ACHN (cell line): Measurements from ENCODE around the gene ADAMTSL4.

Experiments used
- DNase-seq: peaks from one replicate; pipeline ENCODE4 v3.0.0-alpha.2; 2015
- in situ Hi-C: cut with HindIII; loops from 2 replicates; pipeline ENCODE4 v1.10.0; 2017; ENCODE audit warnings: low sequenced_read_pairs, low pct_ligation_motif_present, low pct_unique_long_range_greater_than_20kb

Gene ADAMTSL4

DNA sequence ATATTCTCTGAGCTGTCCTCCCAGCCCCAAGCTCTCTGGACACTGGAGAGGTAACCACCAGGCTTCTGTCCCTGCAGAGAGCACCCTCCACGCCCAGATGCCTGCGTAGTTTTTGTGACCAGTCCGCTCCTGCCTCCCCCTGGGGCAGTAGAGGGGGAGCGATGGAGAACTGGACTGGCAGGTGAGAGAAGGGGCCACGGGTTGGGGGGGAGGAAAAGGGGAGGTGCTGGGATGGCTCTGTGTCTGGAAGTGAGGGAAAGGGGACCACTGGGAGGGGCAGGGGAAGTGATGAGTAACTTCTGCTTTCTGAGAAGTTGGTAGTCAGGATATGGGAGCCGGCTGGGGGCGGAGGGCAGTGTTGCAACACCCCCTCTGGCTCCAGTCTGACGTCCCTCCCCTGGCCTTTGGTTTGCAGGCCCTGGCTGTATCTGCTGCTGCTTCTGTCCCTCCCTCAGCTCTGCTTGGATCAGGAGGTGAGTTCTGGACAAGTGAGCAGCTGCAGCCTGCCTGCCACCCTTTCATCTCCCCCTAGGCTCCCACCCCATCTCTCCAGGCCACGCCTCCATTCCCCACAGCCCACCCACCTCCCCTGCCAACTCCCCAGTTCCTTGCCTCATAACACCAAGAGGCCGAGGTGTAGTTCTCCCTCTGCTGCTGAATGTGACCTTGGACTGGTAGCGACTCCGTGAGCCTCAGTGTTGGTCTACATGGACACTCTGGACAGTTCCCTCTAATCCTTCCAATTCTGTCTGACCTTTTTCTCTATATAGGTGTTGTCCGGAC, 3.1 kb downstream of the ADAMTSL4 start:
- no peak for DNase-seq
- in situ Hi-C loops, result no loop called here

DNA sequence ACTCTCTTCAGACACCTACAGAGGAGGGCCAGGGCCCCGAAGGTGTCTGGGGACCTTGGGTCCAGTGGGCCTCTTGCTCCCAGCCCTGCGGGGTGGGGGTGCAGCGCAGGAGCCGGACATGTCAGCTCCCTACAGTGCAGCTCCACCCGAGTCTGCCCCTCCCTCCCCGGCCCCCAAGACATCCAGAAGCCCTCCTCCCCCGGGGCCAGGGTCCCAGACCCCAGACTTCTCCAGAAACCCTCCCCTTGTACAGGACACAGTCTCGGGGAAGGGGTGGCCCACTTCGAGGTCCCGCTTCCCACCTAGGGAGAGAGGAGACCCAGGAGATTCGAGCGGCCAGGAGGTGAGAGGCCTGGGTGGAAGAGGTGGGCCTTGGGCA, 3.7 kb downstream of the ADAMTSL4 start:
- in situ Hi-C loops, result no loop called here
- no peak for DNase-seq

DNA sequence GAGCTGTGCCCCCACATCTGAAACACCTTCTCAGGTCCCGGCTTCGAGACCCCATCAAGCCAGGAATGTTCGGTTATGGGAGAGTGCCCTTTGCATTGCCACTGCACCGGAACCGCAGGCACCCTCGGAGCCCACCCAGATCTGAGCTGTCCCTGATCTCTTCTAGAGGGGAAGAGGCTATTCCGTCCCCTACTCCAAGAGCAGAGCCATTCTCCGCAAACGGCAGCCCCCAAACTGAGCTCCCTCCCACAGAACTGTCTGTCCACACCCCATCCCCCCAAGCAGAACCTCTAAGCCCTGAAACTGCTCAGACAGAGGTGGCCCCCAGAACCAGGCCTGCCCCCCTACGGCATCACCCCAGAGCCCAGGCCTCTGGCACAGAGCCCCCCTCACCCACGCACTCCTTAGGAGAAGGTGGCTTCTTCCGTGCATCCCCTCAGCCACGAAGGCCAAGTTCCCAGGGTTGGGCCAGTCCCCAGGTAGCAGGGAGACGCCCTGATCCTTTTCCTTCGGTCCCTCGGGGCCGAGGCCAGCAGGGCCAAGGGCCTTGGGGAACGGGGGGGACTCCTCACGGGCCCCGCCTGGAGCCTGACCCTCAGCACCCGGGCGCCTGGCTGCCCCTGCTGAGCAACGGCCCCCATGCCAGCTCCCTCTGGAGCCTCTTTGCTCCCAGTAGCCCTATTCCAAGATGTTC, 4.3 kb downstream of the ADAMTSL4 start:
- in situ Hi-C loops, result no loop called here
- DNase-seq, result no peak

DNA sequence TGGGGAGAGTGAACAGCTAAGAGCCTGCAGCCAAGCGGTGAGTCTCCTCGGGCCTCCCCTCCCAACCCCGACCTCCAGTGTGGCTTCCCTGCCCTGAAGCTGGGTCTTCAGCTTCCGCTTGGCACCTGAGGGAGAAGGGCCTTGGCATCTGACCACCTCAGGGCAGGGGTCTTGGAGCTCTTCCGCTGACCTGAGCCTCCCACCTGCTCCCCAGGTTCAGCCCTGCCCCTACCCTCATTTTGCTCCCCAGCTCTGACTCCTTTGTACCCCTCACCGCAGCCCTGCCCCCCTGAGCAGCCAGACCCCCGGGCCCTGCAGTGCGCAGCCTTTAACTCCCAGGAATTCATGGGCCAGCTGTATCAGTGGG, 4.9 kb downstream of the ADAMTSL4 start:
- in situ Hi-C loops, result no loop called here
- no peak for DNase-seq

DNA sequence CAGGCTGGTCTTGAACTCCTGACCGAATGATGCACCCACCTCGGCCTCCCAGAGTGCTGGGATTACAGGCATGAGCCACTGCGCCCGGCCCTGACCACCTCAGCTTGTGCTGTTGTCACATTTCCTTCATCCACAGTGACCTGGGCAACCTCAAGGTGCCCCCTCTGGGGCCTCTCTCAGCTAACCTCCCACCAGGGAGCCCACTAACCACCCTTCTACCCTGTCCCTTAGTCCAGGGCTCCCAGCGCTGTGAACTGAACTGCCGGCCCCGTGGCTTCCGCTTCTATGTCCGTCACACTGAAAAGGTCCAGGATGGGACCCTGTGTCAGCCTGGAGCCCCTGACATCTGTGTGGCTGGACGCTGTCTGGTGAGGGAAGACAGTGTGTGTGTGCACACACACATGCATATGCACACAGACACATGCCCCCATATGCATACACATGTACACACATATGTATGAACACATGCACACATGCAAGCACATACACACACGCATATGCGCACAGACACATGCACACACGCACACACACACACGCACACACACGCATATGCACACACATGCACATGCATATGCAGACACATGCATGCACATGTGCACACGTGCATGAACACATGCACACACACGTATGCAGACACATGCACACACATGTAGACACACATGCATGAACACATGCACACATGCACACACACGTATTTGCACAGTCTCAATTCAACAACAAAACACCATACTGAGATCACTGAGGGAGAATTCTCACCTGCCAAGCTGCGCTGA, 6.2 kb downstream of the ADAMTSL4 start:
- DNase-seq, result no peak
- in situ Hi-C loops, result no loop called here

DNA sequence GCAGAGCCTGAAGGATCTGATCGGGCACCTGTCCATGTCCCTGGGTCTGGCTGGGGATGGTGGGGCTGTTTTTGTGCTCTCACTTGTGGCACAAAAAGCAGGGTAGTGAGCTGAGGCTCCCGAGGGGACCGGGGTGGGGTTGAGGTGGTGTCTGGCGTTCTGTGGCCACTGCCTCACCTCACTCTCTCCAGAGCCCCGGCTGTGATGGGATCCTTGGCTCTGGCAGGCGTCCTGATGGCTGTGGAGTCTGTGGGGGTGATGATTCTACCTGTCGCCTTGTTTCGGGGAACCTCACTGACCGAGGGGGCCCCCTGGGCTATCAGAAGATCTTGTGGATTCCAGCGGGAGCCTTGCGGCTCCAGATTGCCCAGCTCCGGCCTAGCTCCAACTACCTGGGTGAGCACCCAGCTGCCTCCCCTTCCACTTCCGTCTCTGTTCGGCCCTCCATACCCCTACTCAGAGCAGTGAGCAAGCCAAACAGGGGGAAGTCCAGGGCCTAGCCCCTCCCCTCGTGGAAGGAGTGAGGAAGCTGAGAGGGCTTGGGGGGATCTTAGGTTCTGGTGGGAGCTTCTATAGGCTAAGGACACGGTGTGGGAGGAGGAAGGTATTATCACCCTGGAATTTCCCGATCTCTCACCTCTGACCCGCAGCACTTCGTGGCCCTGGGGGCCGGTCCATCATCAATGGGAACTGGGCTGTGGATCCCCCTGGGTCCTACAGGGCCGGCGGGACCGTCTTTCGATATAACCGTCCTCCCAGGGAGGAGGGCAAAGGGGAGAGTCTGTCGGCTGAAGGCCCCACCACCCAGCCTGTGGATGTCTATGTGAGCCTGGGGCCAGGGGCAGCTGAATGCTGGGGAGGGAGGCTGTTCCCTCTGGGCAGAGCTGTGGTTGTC, 7.0 kb downstream of the ADAMTSL4 start:
- in situ Hi-C loops, result no loop called here
- DNase-seq, result no peak

DNA sequence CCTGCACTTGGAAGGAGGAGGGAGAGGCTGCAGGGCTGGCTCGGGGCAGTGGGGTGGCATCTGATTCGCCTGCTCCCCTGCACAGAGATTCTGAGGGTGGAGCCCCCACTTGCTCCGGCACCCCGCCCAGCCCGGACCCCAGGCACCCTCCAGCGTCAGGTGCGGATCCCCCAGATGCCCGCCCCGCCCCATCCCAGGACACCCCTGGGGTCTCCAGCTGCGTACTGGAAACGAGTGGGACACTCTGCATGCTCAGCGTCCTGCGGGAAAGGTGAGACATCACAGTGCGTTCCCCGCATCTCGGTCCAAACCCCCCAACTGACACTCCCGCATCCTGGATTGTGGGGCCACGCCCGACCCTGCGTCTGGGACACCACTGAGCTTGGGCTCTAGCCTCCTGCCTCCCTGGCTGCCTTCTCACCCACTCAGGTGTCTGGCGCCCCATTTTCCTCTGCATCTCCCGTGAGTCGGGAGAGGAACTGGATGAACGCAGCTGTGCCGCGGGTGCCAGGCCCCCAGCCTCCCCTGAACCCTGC, 7.9 kb downstream of the ADAMTSL4 start:
- in situ Hi-C loops, result no loop called here

DNA sequence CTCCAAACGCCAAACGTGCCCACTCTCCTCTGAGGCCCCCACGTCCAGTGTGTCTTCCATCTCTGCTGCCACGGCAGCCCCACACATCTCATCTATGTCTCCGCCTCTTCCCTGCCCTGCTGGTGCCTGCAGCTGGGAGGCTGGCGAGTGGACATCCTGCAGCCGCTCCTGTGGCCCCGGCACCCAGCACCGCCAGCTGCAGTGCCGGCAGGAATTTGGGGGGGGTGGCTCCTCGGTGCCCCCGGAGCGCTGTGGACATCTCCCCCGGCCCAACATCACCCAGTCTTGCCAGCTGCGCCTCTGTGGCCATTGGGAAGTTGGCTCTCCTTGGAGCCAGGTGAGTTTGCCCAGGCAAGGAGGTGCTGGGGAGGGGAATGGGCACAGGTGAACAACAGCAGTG, 8.6 kb downstream of the ADAMTSL4 start:
- in situ Hi-C loops, result no loop called here
- DNase-seq, result no peak

More for the DNA sequence above, 7.9 kb downstream of the ADAMTSL4 start:
- no peak for DNase-seq

DNA sequence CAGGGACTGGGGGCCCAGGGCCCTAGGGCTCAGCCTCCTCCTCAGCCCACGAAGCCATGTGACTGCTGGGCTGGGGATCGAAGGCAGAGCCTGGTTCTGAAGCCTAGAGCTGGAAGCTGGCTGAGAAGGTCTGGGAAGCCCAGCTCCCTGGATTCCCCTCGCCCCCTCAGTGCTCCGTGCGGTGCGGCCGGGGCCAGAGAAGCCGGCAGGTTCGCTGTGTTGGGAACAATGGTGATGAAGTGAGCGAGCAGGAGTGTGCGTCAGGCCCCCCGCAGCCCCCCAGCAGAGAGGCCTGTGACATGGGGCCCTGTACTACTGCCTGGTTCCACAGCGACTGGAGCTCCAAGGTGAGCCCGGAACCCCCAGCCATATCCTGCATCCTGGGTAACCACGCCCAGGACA, 9.1 kb downstream of the ADAMTSL4 start:
- no peak for DNase-seq
- in situ Hi-C loops, result no loop called here

DNA sequence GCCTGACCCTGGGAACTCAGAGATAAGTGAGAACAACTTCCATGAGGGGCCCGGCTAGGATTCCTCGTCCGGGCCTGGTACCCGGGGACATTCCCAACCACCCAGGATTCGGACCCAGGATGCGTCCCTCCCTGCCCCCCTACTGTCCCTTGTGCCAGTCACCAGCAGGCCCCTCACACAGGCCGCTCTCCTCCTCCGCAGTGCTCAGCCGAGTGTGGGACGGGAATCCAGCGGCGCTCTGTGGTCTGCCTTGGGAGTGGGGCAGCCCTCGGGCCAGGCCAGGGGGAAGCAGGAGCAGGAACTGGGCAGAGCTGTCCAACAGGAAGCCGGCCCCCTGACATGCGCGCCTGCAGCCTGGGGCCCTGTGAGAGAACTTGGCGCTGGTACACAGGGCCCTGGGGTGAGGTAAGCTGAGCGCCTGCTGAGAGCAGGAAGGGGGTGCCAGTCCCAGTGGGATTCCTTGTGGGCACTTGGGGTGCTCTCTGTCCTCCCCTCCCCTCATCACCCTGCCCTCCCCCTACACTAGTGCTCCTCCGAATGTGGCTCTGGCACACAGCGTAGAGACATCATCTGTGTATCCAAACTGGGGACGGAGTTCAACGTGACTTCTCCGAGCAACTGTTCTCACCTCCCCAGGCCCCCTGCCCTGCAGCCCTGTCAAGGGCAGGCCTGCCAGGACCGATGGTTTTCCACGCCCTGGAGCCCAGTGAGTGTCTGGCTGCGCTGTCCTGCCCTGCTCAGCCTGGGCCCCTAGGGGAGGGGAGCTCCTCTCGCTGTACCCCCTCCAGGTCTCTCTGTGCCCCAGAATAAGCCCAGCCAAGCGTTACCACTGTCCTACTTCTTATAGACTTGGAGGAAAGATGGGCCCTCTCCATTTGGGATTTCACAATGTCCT, 9.8 kb downstream of the ADAMTSL4 start:
- DNase-seq, result no peak
- in situ Hi-C loops, result no loop called here

DNA sequence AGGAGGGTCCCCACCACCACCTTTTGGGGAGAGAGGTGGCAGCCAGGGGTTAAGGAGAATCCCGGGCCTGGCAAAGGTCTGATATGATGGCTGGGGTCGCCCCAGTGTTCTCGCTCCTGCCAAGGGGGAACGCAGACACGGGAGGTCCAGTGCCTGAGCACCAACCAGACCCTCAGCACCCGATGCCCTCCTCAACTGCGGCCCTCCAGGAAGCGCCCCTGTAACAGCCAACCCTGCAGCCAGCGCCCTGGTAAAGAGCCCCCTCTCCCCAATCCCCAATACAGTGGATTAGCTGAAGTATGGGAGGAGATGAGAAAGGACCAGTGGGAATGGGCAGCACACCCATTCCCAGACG, 10.4 kb downstream of the ADAMTSL4 start:
- in situ Hi-C loops, result no loop called here
- no peak for DNase-seq

DNA sequence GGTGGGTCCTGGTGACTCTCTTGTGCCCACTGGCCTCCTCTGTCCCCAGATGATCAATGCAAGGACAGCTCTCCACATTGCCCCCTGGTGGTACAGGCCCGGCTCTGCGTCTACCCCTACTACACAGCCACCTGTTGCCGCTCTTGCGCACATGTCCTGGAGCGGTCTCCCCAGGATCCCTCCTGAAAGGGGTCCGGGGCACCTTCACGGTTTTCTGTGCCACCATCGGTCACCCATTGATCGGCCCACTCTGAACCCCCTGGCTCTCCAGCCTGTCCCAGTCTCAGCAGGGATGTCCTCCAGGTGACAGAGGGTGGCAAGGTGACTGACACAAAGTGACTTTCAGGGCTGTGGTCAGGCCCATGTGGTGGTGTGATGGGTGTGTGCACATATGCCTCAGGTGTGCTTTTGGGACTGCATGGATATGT, 10.8 kb downstream of the ADAMTSL4 start:
- DNase-seq, result peak; percentile 76
- in situ Hi-C loops, result no loop called here

DNA sequence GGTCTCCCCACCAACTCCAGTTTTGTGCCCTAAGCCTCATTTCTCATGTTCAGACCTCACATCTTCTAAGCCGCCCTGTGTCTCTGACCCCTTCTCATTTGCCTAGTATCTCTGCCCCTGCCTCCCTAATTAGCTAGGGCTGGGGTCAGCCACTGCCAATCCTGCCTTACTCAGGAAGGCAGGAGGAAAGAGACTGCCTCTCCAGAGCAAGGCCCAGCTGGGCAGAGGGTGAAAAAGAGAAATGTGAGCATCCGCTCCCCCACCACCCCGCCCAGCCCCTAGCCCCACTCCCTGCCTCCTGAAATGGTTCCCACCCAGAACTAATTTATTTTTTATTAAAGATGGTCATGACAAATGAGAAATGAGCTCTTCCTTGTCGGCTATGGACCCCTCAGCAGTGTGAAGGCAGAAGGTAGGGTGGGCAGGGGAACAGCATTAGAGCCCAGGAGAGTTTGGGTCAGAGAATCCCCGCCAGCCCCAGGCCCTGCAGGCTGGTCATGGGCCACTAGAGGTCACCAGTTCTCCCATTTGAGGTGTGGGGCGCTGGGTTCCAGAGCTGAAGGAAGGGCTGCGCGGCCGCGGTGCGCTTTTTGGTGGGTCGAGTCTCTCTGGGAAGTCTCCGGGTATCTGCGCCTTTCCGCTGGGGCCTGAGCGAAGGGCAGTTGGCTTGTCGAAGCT, 11.5 kb downstream of the ADAMTSL4 start:
- peak; percentile 92 for DNase-seq
- in situ Hi-C loops, result no loop called here

DNA sequence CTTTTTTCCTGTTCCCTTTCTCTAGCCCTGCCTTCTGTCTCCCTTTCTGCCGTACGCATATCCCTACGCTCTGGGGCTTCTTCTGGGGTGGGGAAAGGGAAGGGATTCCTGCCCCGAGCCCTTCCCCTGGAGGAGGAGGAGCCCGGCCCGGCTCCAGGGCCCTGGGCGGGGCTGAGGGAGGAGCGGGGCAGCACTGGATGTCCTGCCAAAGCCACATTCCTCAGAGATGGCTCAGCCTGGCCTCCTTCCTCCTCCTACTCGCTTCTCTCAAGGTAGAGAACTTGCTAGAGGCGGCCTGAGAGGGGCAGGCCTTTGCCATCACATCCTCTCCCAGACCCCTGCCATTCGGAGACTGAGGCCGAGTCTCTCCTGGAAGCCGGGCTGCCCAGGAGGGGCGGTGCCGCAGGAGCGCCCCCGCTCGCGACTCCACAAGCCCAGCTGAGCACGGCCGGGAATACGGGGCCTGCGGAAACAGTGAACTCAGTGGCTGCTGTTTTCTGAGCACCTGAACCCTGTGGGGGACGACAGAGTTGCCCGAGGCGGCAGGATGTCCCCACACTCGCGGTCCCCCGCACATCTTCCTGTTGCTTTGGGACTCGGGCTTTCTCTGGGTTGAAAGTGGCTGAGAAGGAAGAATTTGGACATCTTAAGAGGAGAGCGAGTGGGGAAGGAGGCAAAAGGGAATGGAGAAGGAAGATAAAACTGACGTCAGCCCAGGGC, 12.2 kb downstream of the ADAMTSL4 start:
- in situ Hi-C loops, result no loop called here
- DNase-seq, result peak; percentile 99

DNA sequence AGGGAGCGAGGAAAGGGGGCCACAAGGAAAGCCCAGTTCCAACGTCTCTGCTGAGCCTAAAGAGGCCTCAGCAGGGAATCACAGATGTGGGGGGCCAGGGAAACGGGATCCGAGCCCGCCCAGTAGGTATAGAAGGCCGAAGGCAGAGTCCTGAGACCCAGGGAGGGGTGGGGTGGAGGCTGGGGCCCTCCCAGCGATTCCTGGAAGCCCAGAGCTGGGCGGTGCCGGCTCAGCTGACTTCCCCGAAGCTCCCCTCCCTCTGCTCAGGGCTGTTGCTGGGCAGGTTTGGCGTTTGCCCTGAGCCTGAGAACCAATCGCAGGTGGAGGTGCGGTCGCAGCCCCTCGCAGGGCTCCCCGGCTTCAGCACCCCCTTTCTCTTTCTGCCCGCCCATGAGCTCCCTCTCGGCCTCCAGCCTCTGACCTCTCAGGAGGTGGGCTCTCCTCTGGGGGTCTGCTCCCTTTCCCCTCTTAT, 12.8 kb downstream of the ADAMTSL4 start:
- peak; percentile 94 for DNase-seq

More for the DNA sequence above, 12.8 kb downstream of the ADAMTSL4 start:
- in situ Hi-C loops, result no loop called here
